Esophagus squamous epithelium (tissue), 4 donors: ENCODE data around the gene RELN.
"Not testable (repeated sequence)": the region's sequence is repeated elsewhere in the genome, so short reads cannot be mapped to it uniquely, and the experiment has no call there.

Experiments
- POLR2A ChIP-seq, 4 donors: fragments of 450-650 bp; IDR thresholded peaks; one replicate each; pipeline ENCODE4 v1.6.1; 2017; ENCODE audit warnings: antibody characterized with exemption in 4 of 4, mild to moderate bottlenecking in 4 of 4, moderate library complexity in 3 of 4
- TF ChIP-seq, protein P1 (sequence below), 6 experiments: fragments of 450-650 bp in 4 of 6; fragments of 200-600 bp in 2 of 6; sonication (generic) in 2 of 6; IDR thresholded peaks; one replicate each; pipeline ENCODE4 v1.5.1; 2016 to 2019; ENCODE audit warnings: antibody characterized with exemption in 6 of 6, mild to moderate bottlenecking in 4 of 6, moderate library complexity in 4 of 6

GRCh38 chr7:103780561-103780960 is 208.9 kb downstream of the RELN start:
- TF ChIP-seq POLR2A (IDR thresholded peaks at IDR 0.05): not testable (repeated sequence)
- TF ChIP-seq, protein P1, sequence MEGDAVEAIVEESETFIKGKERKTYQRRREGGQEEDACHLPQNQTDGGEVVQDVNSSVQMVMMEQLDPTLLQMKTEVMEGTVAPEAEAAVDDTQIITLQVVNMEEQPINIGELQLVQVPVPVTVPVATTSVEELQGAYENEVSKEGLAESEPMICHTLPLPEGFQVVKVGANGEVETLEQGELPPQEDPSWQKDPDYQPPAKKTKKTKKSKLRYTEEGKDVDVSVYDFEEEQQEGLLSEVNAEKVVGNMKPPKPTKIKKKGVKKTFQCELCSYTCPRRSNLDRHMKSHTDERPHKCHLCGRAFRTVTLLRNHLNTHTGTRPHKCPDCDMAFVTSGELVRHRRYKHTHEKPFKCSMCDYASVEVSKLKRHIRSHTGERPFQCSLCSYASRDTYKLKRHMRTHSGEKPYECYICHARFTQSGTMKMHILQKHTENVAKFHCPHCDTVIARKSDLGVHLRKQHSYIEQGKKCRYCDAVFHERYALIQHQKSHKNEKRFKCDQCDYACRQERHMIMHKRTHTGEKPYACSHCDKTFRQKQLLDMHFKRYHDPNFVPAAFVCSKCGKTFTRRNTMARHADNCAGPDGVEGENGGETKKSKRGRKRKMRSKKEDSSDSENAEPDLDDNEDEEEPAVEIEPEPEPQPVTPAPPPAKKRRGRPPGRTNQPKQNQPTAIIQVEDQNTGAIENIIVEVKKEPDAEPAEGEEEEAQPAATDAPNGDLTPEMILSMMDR (IDR thresholded peaks at IDR 0.05): not testable (repeated sequence)
